ENCODE data around the gene ADGRD1.

ADGRD1 gene

DNA sequence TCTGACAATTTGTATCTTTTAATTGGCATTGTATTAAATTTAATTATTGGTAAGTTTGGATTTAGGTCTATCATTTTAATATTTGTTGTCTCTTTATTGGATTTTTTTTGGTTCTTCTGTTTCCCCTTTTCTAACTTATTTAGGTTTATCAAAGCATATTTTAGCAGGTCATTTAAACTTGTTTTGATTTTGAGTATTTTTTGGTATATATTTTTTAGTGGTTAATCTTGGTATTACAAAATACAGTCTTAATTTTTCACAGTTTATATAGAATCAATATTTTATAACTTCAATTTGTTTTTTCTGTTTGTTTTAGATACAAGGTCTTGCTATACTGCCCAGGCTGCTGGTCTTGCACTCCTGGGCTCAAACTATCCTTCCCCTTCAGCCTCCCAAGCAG lies 15.5 kb upstream of the ADGRD1 start:
- DNase-seq, result no peak

- no peak for DNase-seq
Observed at GRCh38 chr12:130944878-130945277, 8.8 kb upstream of the ADGRD1 start.

GRCh38 chr12:130945786-130946492 lies 7.8 kb upstream of the ADGRD1 start:
- peak; percentile 73 for DNase-seq

- no peak for DNase-seq
Observed at GRCh38 chr12:130947028-130947613, 6.6 kb upstream of the ADGRD1 start.

GRCh38 chr12:130948136-130948535 lies 5.6 kb upstream of the ADGRD1 start:
- no peak for DNase-seq

DNA sequence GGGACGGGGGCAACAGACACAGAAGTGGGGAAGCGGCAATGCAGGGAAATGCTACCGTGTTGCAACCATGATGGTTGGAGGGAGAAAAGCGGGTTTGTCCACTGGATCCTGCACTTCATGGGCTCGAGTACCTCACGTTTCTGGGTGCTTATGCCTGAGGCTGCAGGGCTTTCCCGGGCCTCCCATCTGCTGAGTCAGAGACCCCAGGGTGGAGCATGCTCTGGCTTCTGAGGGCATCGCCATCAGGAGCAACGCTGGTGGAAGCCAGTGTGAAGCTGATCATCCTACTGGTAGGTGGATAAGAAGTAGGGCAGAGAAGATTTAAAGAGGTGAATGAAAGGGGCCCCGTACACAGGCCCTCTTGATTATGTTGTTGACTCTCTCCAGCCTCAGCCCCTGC lies 5.0 kb upstream of the ADGRD1 start:
- no peak for DNase-seq

DNA sequence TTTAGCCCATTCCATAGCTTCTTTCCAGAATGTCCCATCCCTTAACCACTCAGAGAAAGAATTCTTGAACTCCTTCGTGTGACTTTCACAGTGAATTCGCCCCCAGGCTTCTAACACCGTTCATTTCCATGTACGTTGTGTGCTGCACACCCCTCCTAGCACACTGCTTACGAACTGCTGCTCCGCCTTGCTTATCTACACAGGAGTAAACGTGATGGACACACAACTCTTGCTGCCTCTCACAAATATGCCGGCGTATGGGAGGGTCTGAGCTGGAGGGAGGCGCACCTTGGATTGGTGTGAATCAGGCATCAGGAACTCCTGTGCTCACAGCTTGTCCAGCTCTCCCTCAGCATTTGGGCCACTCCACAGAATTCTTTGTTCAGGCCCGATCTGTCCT lies 3.9 kb upstream of the ADGRD1 start:
- DNase-seq, result no peak

GRCh38 chr12:130951636-130952035 lies 2.1 kb upstream of the ADGRD1 start:
- DNase-seq, result no peak

GRCh38 chr12:130952171-130952954 lies 1.3 kb upstream of the ADGRD1 start:
- DNase-seq, result no peak

DNA sequence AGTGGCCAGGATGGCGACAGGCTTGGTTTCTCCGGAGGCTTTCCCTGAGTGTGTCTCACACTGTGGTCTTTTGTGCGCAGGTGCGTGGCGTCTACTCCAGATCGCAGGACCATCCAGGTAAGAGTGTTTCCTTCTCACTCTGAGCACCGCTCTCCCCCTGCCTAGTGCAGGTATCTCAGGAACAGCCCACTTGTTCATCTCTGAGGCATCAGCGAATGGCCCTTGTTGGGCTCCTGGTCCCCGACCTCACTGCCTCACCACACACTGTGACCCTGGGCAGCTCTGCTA lies 781 bp downstream of the ADGRD1 start:
- no peak for DNase-seq

DNA sequence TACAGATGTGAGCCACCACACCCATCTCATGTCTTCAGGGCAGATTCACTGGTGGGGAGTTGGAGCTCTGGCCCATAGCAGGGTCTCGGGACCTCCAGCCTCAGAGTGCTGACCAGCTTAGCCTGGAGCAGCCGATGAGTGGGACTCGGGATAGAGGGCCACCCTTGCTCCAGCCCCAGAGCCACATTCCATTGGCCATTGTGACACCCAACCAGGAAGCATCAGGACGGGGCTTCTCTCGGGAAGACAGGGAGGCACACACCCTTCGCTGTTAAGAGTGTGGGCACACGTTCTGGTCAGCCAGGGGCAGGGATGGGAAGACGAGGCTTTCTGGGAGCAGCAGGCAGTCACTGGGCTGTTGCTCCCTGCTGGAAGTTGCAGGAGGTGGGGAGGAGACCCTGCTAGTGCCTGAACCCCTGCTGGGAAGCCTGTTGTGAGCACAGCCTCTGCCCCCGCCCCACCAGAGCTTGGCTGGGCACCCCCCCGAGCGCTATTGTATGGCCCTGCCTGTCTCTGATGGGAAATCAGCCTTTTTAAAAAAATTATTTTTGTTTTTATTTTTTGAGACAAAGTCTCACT lies 1.6 kb downstream of the ADGRD1 start:
- DNase-seq, result no peak

DNA sequence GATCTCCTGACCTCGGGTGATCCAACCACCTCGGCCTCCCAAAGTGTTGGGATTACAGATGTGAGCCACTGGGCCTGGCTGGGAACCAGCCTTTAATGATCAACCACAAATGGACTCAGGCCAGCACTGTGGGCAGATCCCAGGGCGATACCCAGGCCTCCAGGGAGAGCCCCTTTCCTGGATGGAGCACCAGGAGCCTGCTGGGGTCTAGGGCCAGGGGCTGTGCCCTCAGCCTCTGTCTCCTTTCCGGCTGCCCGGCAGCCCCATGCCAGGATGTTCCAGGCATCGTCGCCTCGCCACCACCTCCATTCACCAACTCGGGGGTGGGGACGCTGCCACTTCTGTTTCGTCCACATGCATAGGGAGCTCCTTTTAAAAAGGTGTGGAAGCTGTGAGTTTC lies 2.3 kb downstream of the ADGRD1 start:
- no peak for DNase-seq

- no peak for DNase-seq
Observed at GRCh38 chr12:130956456-130957303, 3.0 kb downstream of the ADGRD1 start.

DNA sequence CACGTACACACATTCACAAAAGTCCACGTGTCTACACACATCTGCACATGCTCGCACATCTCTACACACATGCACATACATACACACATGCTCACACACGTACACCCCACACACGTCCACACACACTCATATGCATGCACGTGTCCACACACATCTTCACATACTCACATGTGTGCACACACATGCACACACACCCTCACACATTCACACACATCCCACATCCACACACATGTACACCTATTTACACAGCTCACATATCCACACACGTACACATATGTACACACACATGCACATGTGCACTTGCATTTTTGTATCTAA lies 3.6 kb downstream of the ADGRD1 start:
- no peak for DNase-seq

GRCh38 chr12:130958557-130959140 lies 4.9 kb downstream of the ADGRD1 start:
- no peak for DNase-seq

- DNase-seq, result no peak
Observed at GRCh38 chr12:130959632-130960031, 5.9 kb downstream of the ADGRD1 start.

- no peak for DNase-seq
Observed at GRCh38 chr12:130960058-130960457, 6.4 kb downstream of the ADGRD1 start.

GRCh38 chr12:130960787-130961186 lies 7.1 kb downstream of the ADGRD1 start:
- no peak for DNase-seq

DNA sequence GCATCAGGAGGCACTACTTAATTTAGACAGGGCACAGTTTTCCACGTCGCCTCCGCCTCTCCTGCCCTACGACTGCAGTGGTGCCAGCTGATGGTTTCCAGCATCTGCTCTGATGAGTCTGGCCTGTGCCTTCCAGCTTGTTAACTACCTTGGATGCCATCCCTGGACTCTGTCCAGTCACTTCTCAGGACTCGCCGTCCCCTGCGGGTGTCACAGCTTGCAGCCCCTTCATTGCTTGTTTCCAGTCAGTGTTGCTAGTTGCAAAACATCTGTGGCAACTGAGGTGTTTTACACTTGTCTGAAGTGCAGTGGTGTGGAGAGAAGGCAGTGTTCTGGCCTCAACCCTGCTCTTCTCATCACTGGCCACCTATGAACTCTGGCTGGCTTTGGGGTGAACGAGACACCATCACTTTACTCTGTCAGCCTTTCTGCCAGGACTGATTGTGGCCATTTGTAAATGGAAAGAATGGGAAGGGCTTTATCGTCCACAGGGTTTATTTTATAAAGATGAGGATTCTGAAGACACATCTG lies 8.3 kb downstream of the ADGRD1 start:
- no peak for DNase-seq

DNA sequence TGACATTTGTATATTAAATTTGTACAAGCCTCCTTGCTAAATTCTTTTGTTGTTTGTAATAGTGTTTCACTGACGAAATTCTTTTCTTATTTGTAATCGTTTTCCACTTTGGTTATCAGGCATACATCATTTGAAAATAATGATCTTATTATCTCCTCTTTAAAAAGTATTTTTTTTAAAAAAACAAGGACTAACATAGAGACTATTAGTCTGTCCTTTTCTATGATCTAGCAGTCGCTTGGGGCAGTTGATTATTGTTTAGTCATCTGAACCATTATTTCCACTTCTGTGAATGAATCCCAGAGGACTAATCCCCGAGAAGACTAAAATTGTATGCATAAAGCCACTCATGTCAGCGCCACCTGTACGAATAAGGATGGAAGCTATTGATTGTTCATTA lies 11.5 kb downstream of the ADGRD1 start:
- no peak for DNase-seq

- DNase-seq, result peak; percentile 8
Observed at GRCh38 chr12:130965668-130966067, 12.0 kb downstream of the ADGRD1 start.

DNA sequence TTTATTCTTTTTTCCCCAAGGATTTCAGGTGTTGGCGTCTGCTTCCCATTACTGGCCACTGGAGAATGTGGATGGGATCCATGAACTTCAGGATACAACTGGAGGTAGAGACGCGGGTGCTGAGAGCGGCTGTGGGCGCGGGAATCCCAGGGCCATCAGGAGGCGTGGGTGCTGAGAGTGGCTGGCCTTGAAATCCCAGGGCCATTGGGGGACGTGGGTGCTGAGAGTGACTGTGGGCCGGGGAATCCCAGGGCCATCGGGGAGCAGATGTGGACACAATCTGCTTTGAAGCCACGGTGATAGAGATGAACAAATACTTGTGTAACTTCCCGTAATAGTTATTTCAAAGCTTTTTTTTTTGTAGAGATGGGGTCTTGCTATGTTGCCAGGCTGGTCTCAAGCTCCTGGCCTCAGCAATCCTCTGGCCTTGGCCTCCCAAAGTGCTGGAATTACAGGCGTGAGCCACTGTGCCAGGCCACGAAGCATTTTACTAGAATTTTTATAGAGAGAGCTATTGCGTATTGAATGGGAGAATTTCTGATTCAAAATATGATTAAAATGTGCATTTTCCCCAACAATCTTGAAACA lies 12.8 kb downstream of the ADGRD1 start:
- DNase-seq, result no peak

All from NCI-H226 (cell line).